T-helper 1 cell (primary cell): Measurements from ENCODE around the gene GTF3C6.
A peak's percentile ranks its signal among the peaks of the same experiment; 100 is the strongest.
"Not testable (repeated sequence)": the region's sequence is repeated elsewhere in the genome, so short reads cannot be mapped to it uniquely, and the experiment has no call there.

Experiments used
- DNase-seq, 5 donors: peaks; one replicate each; pipeline ENCODE4 v3.0.0-alpha.2; 2012 to 2020
- total RNA-seq, 4 donors: gene quantifications; one replicate each; lab custom pipeline; 2026; lab: John Stamatoyannopoulos, UW

GTF3C6 gene, protein sequence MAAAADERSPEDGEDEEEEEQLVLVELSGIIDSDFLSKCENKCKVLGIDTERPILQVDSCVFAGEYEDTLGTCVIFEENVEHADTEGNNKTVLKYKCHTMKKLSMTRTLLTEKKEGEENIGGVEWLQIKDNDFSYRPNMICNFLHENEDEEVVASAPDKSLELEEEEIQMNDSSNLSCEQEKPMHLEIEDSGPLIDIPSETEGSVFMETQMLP
- 10.0 to 18.7 (median 14.5) reads per million in 4 donors for total RNA-seq

DNA sequence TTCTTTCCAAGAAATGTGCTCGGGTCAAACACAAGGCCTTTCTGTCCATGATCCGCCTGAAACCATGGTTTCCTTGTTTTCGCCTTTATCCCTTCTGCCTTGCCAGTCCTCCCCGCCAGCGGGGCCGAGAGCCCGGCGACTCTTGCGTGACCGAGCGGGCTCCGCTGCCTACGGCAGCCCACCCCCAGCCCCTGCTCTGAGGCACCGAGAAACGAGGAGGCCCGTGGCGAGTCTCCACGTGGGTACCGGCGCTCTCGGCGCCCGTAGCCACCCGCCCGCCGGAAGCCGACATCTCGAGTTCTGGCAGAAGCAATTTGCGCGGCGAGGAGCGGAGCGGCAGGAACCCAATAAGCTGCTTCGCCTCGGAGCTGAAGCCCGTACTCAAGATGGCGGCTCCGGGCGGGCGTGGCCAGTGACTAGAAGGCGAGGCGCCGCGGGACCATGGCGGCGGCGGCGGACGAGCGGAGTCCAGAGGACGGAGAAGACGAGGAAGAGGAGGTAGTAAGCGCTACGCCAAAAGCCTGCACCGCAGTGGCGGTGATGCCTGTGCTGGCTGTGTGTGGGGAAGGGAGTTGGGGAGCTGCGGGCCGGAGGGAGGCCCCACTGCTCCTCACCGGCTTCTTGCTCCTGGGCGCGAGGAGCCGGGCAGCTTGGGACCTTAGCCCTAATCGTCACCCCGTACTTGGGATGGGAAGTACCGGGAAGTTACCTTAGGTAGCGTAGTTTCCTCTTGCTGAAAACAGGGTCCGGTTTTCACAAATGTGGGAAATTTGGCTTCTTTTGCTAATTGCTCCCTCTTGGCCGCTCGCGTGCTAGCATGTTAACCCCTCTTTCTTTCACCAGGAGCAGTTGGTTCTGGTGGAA lies at the start of gene GTF3C6:
Gene GTF3C6 (plus strand): TSS at position 378 of the 864 bp plus-strand sequence. CDS start 64 bp downstream, at position 442.
- peak; percentile 85 to 94 (median 89) for DNase-seq

DNA sequence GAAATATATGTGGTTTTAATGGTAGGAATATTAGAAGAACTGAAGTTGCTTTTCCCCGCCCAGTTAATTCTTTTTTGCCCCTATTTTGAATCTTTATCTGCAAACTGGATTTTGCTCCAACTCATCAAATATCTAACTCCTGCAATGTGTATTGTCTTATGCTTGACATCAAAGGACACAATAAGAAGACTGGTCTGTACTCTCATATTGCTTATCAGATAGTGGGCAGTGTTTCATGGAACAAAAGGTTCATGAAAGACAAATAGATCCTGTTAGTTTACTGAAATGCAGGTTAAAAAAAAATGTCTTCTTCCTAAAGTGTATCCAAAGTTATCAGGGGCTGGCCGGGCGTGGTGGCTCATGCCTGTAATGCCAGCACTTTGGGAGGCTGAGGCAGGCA lies 27.7 kb upstream of the GTF3C6 start:
- DNase-seq = no peak

DNA sequence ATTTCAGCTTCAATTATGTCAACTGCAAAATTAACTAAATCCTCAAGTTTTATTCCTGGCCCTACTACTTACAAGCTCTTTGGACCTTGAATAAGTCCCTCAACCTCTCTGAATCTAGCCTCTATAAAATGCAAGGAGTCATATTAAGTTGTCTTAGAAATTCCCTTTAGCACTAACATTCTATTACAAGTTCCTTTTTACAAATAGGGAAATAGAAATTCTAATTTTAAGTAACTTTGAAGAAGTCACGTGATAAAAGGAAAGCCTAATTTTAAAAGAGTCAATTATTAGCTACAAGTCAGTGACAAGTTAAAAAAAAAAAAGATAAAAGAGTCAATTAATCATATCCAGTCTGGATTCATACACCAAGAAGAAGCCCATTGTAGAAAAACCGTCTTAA lies 24.6 kb upstream of the GTF3C6 start:
- DNase-seq = no peak

DNA sequence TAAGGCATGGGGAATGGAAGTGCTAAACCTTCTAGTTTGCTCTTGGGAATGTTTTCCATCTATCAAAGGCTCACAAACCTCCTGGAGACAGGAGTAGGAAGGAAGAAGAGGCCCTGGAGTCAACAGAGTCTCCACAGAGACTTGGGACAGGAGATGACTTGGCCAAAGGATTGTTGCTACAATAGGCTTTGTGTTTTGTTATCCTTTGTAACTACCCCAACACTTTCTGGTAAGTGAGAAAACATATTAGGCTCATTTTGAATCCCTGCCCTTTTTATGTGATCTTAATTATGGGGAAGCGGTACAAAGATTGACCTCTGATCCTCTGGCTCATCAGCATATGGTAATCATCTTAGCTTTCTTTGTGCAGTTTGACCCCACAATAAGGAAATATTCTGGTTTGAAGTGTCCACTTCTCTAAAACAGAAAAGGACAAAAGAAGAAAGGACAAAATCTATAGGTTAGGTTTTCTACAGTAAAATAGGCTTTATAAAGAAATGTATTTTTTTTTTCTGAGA lies 24.1 kb upstream of the GTF3C6 start:
- DNase-seq = no peak

DNA sequence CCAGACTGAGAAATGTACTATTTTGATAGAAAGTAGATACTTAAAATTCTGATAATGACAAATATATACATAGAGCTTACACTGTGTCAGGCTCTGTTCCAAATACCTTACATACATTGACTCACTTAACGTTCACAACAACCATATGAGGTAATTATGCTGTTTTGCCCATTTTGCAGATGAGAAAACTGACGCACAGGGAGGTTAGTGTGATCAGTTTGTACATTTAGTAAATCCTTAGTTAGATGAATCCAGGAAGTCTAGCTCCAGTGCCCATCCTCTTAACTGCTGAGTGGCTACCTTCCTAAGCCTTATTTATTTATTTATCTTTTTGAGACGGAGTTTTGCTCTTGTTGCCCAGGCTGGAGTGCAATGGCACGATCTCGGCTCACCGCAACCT lies 23.3 kb upstream of the GTF3C6 start:
- DNase-seq = no peak

DNA sequence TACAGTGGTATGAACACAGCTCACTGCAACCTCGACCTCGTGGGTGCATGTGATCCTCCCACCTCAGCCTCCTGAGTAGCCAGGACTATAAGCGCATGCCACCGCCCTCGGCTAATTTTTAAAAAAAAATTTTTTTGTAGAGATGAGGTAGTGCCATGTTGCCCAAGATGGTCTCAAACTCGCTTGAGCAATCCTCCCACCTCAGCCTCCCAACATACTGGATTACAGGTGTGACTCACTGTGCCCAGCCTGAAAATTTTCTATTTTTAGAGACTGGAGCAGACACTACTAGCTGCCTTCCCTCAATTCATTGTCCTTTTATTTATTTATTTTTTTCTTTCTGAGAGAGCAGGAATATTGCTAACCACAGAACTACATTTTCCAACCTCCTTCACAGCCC lies 20.3 kb upstream of the GTF3C6 start:
- no peak for DNase-seq

DNA sequence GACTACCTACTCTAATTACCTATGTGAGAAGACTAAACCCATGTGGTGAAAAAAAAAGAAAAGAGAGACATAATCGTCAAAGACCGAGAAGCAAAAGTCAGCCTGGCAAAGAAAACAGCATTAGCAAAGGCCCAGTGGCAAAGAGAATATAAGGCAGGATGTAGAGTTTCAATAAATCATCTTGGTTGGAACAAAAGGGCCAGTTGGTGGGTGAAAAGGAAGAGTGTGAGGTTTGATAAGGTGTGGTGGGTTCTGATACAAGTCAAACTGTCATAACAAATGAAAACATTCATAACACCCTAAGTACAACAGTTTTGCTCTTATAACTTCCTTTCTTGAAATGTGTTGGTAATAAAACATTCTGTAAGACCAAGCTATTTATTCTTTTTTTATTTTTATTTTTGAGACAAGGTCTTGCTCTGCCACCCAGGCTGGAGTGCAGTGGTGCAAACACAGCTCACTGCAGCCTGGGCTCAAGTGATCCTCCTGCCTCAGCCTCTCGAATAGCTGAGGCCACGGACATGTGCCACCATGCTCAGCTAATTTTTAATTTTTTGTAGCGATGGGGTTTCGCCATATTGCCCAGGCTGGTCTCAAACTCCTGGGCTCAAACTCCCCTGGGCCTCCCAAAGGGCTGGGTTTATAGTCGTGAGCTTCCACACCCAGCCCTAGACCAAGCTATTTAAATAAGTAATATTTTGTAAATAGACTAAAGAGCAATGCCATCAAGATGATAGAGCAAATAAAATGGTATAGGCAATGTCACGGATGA lies 18.9 kb upstream of the GTF3C6 start:
- peak in 1 of 5 donors; percentile 6 for DNase-seq

DNA sequence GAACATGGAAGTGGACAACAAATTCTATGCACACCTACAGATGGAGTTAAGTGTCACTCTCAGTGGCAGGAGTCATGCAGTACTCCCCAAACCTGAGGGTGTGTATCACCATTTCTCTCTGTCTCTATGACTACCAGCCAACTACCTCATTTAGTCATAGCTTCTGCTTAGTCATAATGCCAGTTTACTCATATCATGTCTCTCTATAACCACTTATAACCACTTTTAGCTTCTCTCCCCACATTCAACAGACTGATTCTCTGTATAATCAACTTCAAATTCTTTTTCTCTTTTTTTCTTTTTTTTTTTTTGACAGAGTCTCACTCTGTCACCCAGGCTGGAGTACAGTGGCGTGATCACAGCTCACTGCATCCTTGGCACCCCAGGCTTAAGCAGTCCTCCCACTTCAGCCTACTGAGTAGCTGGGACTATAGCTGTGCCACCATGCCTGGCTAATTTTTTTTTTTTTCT lies 13.8 kb upstream of the GTF3C6 start:
- DNase-seq = peak in 1 of 5 donors; percentile 94

DNA sequence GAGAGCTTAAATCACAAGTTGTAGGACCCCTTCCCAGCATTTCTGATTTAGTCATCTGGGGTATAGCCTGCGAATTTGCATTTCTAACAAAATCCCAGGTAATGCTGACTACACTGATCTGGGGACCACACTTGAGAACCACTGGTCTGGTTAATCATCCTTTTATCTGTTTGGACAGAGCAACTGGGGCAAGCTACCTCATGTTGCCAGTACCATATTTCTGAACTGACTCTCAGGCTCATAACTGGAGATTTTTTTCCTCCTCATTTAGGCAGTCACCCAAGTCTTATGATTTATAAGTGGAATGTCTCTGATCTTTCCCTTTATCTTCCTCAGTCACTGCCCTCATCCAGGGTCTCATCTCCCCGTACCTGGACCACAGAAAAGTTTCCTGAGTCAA lies 12.0 kb upstream of the GTF3C6 start:
- no peak for DNase-seq

DNA sequence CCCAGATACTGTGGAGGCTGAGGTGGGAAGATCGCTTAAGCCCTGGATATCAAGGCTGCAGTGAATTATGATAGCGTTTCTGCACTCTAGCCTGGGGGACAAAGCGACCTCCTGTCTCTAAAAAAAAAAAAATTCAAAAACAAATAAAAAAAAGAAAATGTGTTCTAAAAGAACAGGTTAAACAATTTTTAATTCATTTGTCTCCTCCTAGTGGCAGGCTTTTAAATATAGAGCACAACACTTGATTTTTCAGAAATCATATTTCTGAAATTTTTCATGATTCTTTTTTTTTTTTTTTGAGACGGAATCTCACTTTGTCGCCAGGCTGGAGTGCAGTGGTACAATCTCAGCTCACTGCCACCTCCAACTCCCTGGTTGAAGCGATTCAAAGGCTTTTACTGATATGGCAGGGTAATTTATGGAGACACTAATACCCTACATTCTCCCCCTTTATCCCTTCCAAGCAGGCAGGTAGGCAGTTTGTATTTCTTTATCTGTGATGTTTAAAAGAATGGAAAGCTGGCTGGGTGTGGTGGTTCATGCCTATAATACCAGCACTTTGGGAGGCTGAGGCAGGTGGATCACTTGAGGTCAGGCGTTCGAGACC lies 8.7 kb upstream of the GTF3C6 start:
- peak in 1 of 5 donors; percentile 45 for DNase-seq

DNA sequence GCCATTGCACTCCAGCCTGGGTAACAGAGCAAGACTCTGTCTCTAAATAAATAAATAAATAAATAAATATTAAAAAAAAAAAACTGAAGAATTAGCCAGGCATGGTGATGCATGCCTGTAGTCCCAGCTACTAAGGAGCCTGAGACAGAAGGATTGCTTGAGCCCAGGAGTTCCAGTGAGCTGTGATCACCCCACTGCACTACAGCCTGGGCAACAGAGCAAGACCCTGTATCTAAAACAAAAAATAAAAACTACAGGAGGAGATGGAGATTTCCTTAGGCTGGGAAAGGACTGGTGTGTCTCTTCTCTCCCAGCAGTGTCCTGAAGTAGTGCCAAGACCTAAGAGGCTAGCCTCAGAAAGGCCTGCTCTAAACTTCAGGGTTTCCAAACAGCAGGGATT lies 8.1 kb upstream of the GTF3C6 start:
- no peak for DNase-seq

DNA sequence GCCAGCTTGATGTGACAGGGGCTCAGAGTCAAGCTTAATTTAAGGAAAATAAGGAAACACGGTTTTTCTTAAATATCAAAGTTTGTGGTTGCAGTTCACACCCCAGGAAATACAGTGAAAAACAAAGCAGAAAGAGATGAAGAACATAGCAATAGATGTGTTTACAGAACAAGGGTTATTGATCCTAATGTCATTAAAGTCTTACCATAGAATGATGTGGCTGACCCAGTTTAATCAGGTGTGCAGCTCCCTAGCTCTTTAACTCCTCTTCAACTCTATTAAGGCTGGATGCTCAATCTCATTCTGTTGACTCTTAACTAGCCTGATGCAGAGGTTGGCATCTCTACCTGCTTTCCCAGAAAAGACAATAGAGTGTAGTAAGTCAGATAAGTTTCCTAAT lies 7.5 kb upstream of the GTF3C6 start:
- no peak for DNase-seq

DNA sequence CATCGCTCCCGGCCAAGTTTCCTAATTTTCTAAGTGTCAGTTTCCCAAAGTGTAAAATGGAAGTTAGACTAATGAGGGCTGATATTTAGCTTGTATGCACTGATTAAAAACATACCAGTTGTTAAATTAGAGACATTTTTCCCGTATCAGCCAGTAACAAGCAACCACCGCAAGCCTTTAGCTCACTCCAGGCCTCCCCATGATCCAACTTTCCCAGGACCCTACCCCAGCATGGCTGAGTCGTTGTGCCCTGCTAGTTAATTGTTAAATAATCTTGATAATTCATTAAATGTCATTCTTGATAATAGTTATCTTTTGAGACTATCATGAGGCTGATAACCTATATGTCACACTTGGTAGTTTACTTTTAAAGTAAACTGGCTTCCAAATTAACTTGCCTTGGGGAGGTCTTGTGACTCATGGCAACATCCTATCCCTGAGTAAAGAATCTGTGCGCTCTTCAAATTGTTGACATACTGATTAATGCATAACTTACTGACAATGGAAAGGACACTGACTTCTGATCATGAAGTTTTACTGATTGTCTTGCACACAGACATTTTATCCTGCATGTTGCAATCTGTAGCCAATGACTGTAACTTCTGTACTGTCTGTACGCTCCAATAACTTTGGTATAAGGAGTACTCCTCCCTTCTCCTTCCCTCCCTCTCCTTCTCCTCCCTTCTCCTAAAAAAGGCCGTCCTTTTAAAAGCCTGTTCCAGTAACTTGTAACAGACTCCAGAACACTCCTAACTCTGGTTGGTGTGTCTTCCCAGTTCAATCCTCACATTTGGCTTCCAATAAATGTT lies 6.3 kb upstream of the GTF3C6 start:
- no peak for DNase-seq

DNA sequence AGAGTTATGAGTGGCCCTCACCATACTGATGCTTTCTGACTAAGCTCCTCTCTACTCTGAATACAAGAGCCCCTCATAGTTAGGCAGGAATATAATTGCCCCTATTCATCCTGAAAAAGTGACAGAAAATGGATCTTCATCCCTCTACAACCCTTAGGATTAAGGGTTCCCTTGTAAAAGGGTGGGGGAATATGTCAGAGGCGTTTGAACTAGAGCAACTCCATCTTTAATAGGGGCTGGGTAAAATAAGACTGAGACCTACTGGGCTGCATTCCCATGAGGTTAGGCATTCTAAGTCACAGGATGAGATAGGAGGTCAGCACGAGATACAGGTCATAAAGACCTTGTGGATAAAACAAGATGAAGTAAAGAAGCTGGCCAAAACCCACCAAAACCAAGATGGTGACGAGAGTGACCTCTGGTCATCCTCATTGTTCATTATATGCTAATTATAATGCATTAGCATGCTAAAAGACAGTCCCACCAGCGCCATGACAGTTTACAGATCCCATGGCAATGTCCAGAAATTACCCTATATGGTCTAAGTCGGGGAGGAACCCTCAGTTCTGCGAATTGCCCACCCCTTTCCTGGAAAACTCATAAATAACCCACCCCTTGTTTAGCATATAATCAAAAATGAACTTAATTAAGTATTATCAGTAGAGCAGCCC lies 4.7 kb upstream of the GTF3C6 start:
- DNase-seq = no peak

DNA sequence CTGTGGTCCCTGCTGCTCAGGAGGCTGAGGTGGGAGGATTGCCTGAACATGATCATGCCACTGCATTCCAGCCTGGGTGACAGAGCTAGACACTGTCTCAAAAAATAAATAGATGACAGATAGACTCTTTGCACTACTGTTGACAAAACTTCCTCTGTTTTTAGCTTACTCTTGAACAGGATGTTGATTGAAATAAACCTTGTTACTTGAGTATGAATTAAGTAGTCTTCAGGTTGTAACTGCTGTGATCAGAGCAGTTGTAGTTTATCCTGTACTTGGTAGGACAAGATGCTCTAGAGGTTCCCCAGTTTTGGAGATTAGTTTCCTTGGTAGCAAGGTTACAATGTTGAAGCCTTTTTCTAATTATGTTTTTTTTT lies 1.5 kb downstream of the GTF3C6 start:
- DNase-seq = no peak

DNA sequence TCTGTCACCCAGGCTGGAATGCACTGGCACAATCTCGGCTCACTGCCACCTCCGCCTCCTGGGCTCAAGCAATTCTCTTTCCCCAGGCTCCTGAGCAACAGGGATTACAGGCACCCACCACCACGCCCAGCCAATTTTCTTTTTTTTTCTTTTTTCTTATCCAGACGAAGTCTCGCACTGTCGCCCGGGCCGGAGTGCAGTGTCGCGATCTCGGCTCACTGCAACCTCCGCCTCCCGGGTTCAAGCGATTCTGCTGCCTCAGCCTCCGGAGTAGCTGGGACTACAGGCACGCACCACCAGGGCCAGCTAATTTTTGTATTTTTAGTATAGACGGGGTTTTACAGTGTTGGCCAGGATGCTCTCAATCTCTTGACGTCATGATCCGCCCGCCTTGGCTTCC lies 4.1 kb downstream of the GTF3C6 start:
- DNase-seq = not testable (repeated sequence)

DNA sequence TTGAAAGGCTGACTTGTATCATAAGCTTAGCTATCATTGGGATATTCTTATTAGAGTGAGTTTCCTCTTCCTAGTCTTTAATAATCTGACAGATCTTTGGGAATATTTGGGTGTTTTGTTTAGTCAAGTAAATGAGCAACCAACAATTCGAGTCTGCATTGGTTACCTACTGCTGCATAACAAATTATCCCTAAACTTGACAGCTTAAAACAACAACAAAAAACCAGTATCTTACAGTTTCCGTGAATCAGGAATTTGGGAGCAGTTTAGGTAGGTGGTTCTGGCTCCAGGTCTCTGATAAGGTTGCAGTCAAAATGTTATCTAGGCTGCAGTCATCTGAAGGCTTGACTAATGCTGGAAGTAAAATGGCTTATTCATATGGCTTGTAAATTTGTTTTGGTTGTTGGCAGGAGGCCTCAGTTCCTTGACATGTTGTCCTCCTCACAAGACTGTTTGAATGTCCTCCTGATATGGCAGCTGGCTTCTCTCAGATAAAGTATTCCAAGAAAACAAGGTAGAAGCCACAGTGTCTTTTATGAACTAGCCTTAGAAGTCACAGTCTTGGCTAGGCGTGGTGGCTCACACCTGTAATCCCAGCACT lies 7.2 kb downstream of the GTF3C6 start:
- no peak for DNase-seq

DNA sequence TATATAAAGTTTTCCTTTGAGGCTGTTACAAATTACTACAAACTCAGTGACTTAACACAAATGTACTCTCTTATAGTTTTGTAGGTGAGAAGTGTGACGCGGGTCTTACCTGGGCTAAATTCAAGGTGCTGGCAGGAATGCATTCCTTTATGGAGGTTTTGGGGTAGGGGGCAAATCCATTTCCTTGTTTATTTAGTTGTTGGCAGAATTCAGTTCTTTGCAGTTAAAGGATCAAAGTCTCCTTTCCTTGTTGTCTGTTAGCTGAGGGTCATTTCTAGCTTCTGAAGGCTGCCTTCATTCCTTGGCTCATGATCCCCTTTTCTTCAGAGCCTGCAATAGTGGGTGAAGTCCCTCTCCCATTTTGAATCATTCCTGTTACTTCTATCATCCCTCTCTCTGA lies 10.2 kb downstream of the GTF3C6 start:
- not testable (repeated sequence) for DNase-seq

DNA sequence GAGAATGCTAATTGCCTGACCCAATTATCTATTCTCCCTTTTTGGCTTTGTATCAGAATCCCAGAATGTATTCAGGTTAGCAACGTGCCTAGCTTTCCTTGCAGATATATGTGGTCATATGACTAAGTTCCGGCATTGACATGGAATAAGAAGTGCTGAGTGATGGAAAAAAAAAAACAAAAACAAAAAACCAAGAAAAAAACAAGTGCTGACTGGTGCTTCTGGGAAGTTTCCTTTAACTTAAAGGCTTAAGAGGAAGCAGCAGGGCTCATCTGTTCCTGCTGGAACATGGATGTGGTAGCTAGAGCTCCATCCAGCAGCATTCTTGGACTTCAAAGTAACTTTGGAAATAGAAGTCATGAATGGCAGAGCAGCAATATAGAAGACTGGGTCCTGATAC lies 13.0 kb downstream of the GTF3C6 start:
- DNase-seq = no peak

DNA sequence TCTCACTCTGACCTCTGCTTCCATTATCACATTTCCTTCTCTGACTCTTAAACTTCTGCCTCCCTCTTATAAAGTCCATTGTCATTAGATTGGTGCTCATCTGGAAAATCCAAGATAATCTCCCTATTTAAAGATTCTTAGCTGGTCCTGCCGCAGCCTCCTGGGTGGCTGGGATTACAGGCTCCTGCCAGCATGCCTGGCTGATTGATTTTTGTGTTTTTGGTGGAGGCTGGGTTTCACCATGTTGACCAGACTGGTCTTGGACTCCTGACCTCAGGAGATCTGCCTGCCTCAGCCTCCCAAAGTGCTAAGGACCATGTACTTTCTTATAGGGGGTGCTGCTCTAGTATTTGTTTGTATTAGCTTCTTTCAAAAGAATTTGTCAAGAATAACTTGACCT lies 18.1 kb downstream of the GTF3C6 start:
- no peak for DNase-seq
